A549 (cell line): ENCODE results near the gene PDE10A. TPM values are rescaled to one million over a fixed set of nuclear protein-coding genes. Genes with fewer than 3 reads are reported as not detected.

Experiments
- ATAC-seq, 2 experiments: fragments of 200-7000 bp in 1 of 2; fragments of >200 bp in 1 of 2; cut with Nextera tagmentation in 1 of 2; cut with Tn5 transposase in 1 of 2; 3 replicates each; pipeline versions ENCODE4 v1.8.0 to v1.9.1; 2018 to 2020; ENCODE audit warnings: mild to moderate bottlenecking in 1 of 2, moderate library complexity in 1 of 2
- CTCF ChIA-PET: fragments of 300-600 bp; sonication (Branson Sonifier 250); formaldehyde crosslinking; extraction: SDS; loops from one replicate; lab custom pipeline; 2021; ENCODE audit warnings: antibody characterized with exemption, inconsistent platforms; lab: Yijun Ruan, JAX
- POLR2A ChIA-PET: fragments of 350-600 bp; formaldehyde crosslinking; extraction: SDS; loops from one replicate; lab custom pipeline; 2021; ENCODE audit warnings: antibody characterized with exemption, inconsistent platforms; lab: Yijun Ruan, JAX
- DNase-seq, 2 experiments: peaks; one replicate each; pipeline versions ENCODE4 v3.0.0 to v3.0.0-alpha.2; 2011 to 2016; ENCODE audit warnings: low read depth in 1 of 2, low spot score in 1 of 2
- FAIRE-seq: peaks from 2 replicates; lab custom pipeline; 2011; peaks lifted over from hg19 to GRCh38; lab: Jason Lieb, UNC
- H3K27ac ChIP-seq, 2 experiments: fragments of >200 bp; sonication (Bioruptor Twin); formaldehyde crosslinking; 3 replicates each; pipeline ENCODE4 v1.5.1; 2016 to 2017
- H3K4me1 ChIP-seq: fragments of >200 bp; sonication (Bioruptor Twin); formaldehyde crosslinking; 3 replicates; pipeline ENCODE4 v1.6.1; 2016
- H3K4me2 ChIP-seq: fragments of >200 bp; sonication (Bioruptor Twin); formaldehyde crosslinking; 3 replicates; pipeline ENCODE4 v1.6.1; 2016
- H3K4me3 ChIP-seq: fragments of >200 bp; sonication (Bioruptor Twin); formaldehyde crosslinking; 3 replicates; pipeline ENCODE4 v1.5.1; 2016
- H3K9me3 ChIP-seq: fragments of >200 bp; sonication (Bioruptor Twin); formaldehyde crosslinking; 3 replicates; pipeline ENCODE4 v1.6.1; 2016
- CBX2 ChIP-seq: fragments of 200-600 bp; sonication (generic); IDR thresholded peaks from 2 replicates; pipeline ENCODE4 v1.6.1; 2016; ENCODE audit warnings: low read depth, mild to moderate bottlenecking, borderline replicate concordance
- CBX8 ChIP-seq: fragments of 200-600 bp; sonication (generic); IDR thresholded peaks from 2 replicates; pipeline ENCODE4 v1.6.1; 2016
- CEBPB ChIP-seq, 2 experiments: fragments of >200 bp in 1 of 2; sonication (Bioruptor Twin) in 1 of 2; formaldehyde crosslinking in 1 of 2; IDR thresholded peaks; 2 replicates each; pipeline ENCODE4 v1.6.1; 2012 to 2016
- EHF ChIP-seq: fragments of 250-450 bp; sonication (Bioruptor Pico); IDR thresholded peaks from 2 replicates; pipeline ENCODE4 v1.5.0; 2020; ENCODE audit warnings: mild to moderate bottlenecking
- EHMT2 ChIP-seq: fragments of 200-600 bp; sonication (generic); IDR thresholded peaks from 2 replicates; pipeline ENCODE4 v1.6.1; 2016; ENCODE audit warnings: antibody characterized with exemption, low read depth, mild to moderate bottlenecking, moderate library complexity
- FOXS1 ChIP-seq: fragments of 250-450 bp; sonication (Bioruptor Pico); IDR thresholded peaks from 2 replicates; pipeline ENCODE4 v1.5.0; 2020; ENCODE audit warnings: mild to moderate bottlenecking, moderate library complexity
- GATA3 ChIP-seq: IDR thresholded peaks from 2 replicates; pipeline ENCODE4 v1.6.1; 2012; ENCODE audit warnings: borderline replicate concordance
- HES2 ChIP-seq: fragments of >200 bp; sonication (Bioruptor Twin); formaldehyde crosslinking; IDR thresholded peaks from 2 replicates; pipeline ENCODE4 v1.6.1; 2016
- HEYL ChIP-seq: fragments of 250-450 bp; sonication (Bioruptor Pico); IDR thresholded peaks from 2 replicates; pipeline ENCODE4 v1.8.0; 2021; ENCODE audit warnings: mild to moderate bottlenecking, moderate library complexity
- KDM5A ChIP-seq: fragments of 200-600 bp; sonication (generic); IDR thresholded peaks from 2 replicates; pipeline ENCODE4 v1.6.1; 2016; ENCODE audit warnings: antibody characterized with exemption, mild to moderate bottlenecking
- MAFK ChIP-seq: fragments of 450-650 bp; IDR thresholded peaks from 2 replicates; pipeline ENCODE4 v1.6.1; 2014; ENCODE audit not compliant: partially characterized antibody
- MYC ChIP-seq: IDR thresholded peaks from 2 replicates; pipeline ENCODE4 v1.6.1; 2012; ENCODE audit warnings: mild to moderate bottlenecking, inconsistent platforms, low read length, improper control_type of control experiment, borderline replicate concordance
- NPAS2 ChIP-seq: fragments of 250-450 bp; sonication (Bioruptor Pico); IDR thresholded peaks from 2 replicates; pipeline ENCODE4 v1.8.0; 2022; ENCODE audit warnings: mild to moderate bottlenecking, moderate library complexity, borderline replicate concordance
- NR3C1 ChIP-seq: fragments of >200 bp; sonication (Bioruptor Twin); formaldehyde crosslinking; IDR thresholded peaks from 3 replicates; pipeline ENCODE4 v1.6.1; 2017
- POLR2A ChIP-seq: IDR thresholded peaks from 2 replicates; pipeline ENCODE4 v1.6.1; 2012; ENCODE audit warnings: mild to moderate bottlenecking, low read length
- TFCP2L1 ChIP-seq: fragments of 250-450 bp; sonication (Bioruptor Pico); IDR thresholded peaks from 2 replicates; pipeline ENCODE4 v1.5.0; 2021; ENCODE audit warnings: mild to moderate bottlenecking
- TP53 ChIP-seq: fragments of 250-450 bp; sonication (Bioruptor Pico); IDR thresholded peaks from 2 replicates; pipeline ENCODE4 v1.5.0; 2021; ENCODE audit warnings: mild to moderate bottlenecking, moderate library complexity
- USF2 ChIP-seq: fragments of 450-650 bp; IDR thresholded peaks from 2 replicates; pipeline ENCODE4 v1.6.1; 2014; ENCODE audit warnings: antibody characterized with exemption
- ZC3H11A ChIP-seq: fragments of 450-650 bp; IDR thresholded peaks from 2 replicates; pipeline ENCODE4 v1.6.1; 2014; ENCODE audit warnings: antibody characterized with exemption, mild to moderate bottlenecking
- ZFP36 ChIP-seq: fragments of 450-650 bp; IDR thresholded peaks from 2 replicates; pipeline ENCODE4 v1.6.1; 2014; ENCODE audit warnings: borderline replicate concordance; ENCODE audit not compliant: partially characterized antibody
- WGBS: methylation state at CpG from one replicate; pipeline ENCODE4 v1.1.6; 2017; ENCODE audit errors: missing lambda C conversion rate; 5-methylcytosine and 5-hydroxymethylcytosine counted together
- polyA plus RNA-seq, 4 experiments: library from polyadenylated mRNA; depleted of rRNA in 3 of 4; stranded (reverse); fragments of >200 nt; fragmentation: RNase III in 1 of 4; extraction: RNeasy Plus Mini Kit Qiagen cat#74134 plus additional on column Dnase treatment in 1 of 4; gene quantifications; 2 replicates in 3 of 4; 3 replicates in 1 of 4; pipeline ENCODE4 v1.2.3, GENCODE V29; 2011 to 2017
- TF ChIP-seq, protein P1 (sequence below): fragments of 200-600 bp; sonication (generic); IDR thresholded peaks from 2 replicates; pipeline ENCODE4 v1.6.1; 2016; ENCODE audit warnings: antibody characterized with exemption, mild to moderate bottlenecking, moderate library complexity

PDE10A gene
- polyA plus RNA-seq, 2 of the 4 experiments (the other 2 are of a cell fraction), result 44.9 to 92.5 TPM

- FAIRE-seq (no peak), DNase-seq (no peak), ATAC-seq (no peak)
- Histone ChIP-seq H3K27ac (no peak overlapping the region), H3K4me3 (no peak overlapping the region), H3K4me2 (no peak overlapping the region), H3K4me1 (no peaks in the 10 kb centered on the region), H3K9me3 (no peaks in the 10 kb centered on the region)
- TF ChIP-seq ZC3H11A, result no peak
- no peak for TF ChIP-seq CBX8
- TF ChIP-seq KDM5A, result no peak
- no peak for TF ChIP-seq GATA3
- TF ChIP-seq TP53 (CRISPR knock-in tag), result no peak
- TF ChIP-seq HEYL (CRISPR knock-in tag), result no peak
- no peak for TF ChIP-seq MAFK
- no peak for TF ChIP-seq FOXS1 (CRISPR knock-in tag)
- TF ChIP-seq EHF (CRISPR knock-in tag), result no peak
- no peak for TF ChIP-seq CBX2
- TF ChIP-seq USF2, result no peak
- TF ChIP-seq MYC, result no peak
- no peak for TF ChIP-seq POLR2A
- TF ChIP-seq EHMT2, result no peak
- no peak for TF ChIP-seq HES2
- TF ChIP-seq CEBPB (IDR thresholded peaks at IDR 0.05), result no peak
- TF ChIP-seq, protein P1, sequence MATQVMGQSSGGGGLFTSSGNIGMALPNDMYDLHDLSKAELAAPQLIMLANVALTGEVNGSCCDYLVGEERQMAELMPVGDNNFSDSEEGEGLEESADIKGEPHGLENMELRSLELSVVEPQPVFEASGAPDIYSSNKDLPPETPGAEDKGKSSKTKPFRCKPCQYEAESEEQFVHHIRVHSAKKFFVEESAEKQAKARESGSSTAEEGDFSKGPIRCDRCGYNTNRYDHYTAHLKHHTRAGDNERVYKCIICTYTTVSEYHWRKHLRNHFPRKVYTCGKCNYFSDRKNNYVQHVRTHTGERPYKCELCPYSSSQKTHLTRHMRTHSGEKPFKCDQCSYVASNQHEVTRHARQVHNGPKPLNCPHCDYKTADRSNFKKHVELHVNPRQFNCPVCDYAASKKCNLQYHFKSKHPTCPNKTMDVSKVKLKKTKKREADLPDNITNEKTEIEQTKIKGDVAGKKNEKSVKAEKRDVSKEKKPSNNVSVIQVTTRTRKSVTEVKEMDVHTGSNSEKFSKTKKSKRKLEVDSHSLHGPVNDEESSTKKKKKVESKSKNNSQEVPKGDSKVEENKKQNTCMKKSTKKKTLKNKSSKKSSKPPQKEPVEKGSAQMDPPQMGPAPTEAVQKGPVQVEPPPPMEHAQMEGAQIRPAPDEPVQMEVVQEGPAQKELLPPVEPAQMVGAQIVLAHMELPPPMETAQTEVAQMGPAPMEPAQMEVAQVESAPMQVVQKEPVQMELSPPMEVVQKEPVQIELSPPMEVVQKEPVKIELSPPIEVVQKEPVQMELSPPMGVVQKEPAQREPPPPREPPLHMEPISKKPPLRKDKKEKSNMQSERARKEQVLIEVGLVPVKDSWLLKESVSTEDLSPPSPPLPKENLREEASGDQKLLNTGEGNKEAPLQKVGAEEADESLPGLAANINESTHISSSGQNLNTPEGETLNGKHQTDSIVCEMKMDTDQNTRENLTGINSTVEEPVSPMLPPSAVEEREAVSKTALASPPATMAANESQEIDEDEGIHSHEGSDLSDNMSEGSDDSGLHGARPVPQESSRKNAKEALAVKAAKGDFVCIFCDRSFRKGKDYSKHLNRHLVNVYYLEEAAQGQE, result no peak
- ChIA-PET POLR2A (no interaction called here), CTCF (no interaction called here)
- 79% methylated on average over 6 of the region's 7 CpGs for WGBS
Observed at GRCh38 chr6:165689699-165690098, 26.7 kb upstream of the PDE10A start.

DNA sequence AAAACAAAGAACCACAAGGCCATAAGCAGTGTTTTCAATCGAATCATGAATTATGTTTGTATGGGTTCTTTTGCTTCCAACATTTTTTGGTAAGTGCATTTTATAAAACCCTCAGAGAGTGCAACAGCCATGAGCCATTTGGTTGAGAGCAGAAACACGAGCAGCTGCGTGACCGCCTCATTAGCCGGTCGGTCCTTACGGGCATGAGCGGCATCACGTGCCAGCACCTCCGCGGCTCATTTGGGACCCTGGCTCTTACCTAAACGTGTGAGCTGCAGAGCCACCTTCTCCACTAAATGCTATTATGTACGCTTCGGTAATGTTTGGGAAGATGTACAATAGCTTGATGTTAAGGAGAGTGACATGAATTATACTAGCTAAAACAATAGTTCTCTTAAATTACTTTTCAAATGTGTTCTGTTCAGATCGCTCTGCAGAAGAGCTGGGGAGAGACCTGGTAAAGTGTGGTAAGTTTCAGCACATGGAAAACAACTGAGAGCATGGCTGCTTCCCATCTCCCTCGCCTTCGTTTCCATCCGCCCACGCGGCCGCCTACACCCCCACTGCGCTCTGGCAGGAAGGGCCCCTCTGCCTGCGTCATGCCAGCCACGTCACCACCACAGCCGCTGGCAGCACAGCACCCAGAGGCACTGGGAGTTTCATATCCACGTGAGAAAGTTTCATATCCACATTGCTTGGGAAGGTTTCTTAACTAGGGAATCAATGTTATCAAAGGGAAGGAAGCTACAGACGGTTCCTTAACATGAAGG lies 23.7 kb upstream of the PDE10A start:
- FAIRE-seq (no peak), DNase-seq (no peak), ATAC-seq (no peak)
- CTCF ChIA-PET, result no interaction called here
- Histone ChIP-seq H3K27ac (no peak overlapping the region), H3K4me1 (no peaks in the 10 kb centered on the region), H3K4me2 (no peak overlapping the region), H3K9me3 (no peaks in the 10 kb centered on the region), H3K4me3 (no peak overlapping the region)
- POLR2A ChIA-PET, result no interaction called here
- 92% methylated on average over 27 of the region's 27 CpGs for WGBS
- TF ChIP-seq CBX2, result no peak
- TF ChIP-seq TFCP2L1 (CRISPR knock-in tag), result no peak
- no peak for TF ChIP-seq CBX8
- no peak for TF ChIP-seq NR3C1
- no peak for TF ChIP-seq ZFP36
- TF ChIP-seq NPAS2 (CRISPR knock-in tag), result no peak
